ENCODE results near the gene YLPM1. TPM values are rescaled to one million over a fixed set of nuclear protein-coding genes. Genes with fewer than 3 reads are reported as not detected.

The YLPM1 gene
- total and polyA plus RNA-seq, 2 donors (not counting 3 experiments of a cell fraction or from before 2014, with no cell fraction given): 14.9 to 85.7 TPM

- intact Hi-C loops (cut with micrococcal nuclease): loop anchor here (1.0 to 5.0 kb wide), 3 partner anchors 132 to 302 kb away; no protein-coding TSS in a partner anchor
- H3K36me3 ChIP-seq (ENCODE audit: control insufficient read depth in 2 of 2, extremely low read depth in 1 of 2, insufficient read depth in 2 of 2, low read length in 2 of 2): peaks cover 5 to 8% of the 10 kb centered on the region in 2 experiments
- DNase-seq (ENCODE audit: low read depth, low spot score): peak; percentile 76
Measured at GRCh38 chr14:74804219-74804825, 41.2 kb downstream of the YLPM1 start.

More at GRCh38 chr14:74804219-74804825, 41.2 kb downstream of the YLPM1 start:
- Histone ChIP-seq H3K27me3 (ENCODE audit: control insufficient read depth in 2 of 2, insufficient read depth in 2 of 2, low read length in 2 of 2) (no peaks in the 10 kb centered on the region), H3K79me2 (ENCODE audit: control insufficient read depth, insufficient read depth, low read length) (peaks cover 16% of the 10 kb centered on the region), H3K4me2 (ENCODE audit: insufficient read depth, low read length) (no peak overlapping the region), H3K9me3 (replicated peaks; ENCODE audit: control insufficient read depth, insufficient read depth, low read length) (no peaks in the 10 kb centered on the region), H3K4me3 (replicated peaks in 1 of 3; ENCODE audit: insufficient read depth in 1 of 3, low read depth in 1 of 3, low read length in 3 of 3) (no peak overlapping the region), H3K4me1 (ENCODE audit: control insufficient read depth, extremely low read depth, insufficient read depth, low read length) (no peaks in the 10 kb centered on the region), H4K20me1 (replicated peaks; ENCODE audit: control insufficient read depth, extremely low read depth, insufficient read depth, low read length) (no peaks in the 10 kb centered on the region), H3K9me1 (replicated peaks; ENCODE audit: control insufficient read depth, extremely low read depth, insufficient read depth, low read length) (no peaks in the 10 kb centered on the region), H3K9ac (replicated peaks; ENCODE audit: extremely low read depth, insufficient read depth, low read length) (no peak overlapping the region), H3K27ac (ENCODE audit: insufficient read depth, low read depth, low read length) (no peak overlapping the region), H2AFZ (ENCODE audit: low read depth, low read length) (no peak overlapping the region)
- no peak for TF ChIP-seq POLR2AphosphoS5 (IDR thresholded peaks at IDR 0.05; ENCODE audit: insufficient read depth, low read depth, low read length)
- TF ChIP-seq, protein P1, sequence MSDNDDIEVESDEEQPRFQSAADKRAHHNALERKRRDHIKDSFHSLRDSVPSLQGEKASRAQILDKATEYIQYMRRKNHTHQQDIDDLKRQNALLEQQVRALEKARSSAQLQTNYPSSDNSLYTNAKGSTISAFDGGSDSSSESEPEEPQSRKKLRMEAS (IDR thresholded peaks at IDR 0.05; ENCODE audit: insufficient read depth, insufficient read length): no peak
- TF ChIP-seq GATA2 (IDR thresholded peaks at IDR 0.05; ENCODE audit: insufficient read depth, insufficient read length, low read depth, low read length): no peak
- no peak for TF ChIP-seq FOS (IDR thresholded peaks at IDR 0.05; ENCODE audit: borderline replicate concordance, insufficient read depth, low read length)
- TF ChIP-seq, protein P2, sequence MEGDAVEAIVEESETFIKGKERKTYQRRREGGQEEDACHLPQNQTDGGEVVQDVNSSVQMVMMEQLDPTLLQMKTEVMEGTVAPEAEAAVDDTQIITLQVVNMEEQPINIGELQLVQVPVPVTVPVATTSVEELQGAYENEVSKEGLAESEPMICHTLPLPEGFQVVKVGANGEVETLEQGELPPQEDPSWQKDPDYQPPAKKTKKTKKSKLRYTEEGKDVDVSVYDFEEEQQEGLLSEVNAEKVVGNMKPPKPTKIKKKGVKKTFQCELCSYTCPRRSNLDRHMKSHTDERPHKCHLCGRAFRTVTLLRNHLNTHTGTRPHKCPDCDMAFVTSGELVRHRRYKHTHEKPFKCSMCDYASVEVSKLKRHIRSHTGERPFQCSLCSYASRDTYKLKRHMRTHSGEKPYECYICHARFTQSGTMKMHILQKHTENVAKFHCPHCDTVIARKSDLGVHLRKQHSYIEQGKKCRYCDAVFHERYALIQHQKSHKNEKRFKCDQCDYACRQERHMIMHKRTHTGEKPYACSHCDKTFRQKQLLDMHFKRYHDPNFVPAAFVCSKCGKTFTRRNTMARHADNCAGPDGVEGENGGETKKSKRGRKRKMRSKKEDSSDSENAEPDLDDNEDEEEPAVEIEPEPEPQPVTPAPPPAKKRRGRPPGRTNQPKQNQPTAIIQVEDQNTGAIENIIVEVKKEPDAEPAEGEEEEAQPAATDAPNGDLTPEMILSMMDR (IDR thresholded peaks at IDR 0.05; ENCODE audit: extremely low read depth in 1 of 2, insufficient read depth in 1 of 2, low read depth in 1 of 2, low read length in 2 of 2): peak; percentile 66 to 68
- dilution Hi-C loops (cut with MboI; ENCODE audit: extremely low pct_ligation_motif_present, low sequenced_read_pairs): no loop called here
- BruUV-seq (replicated peaks): no TSS peak
- POLR2A ChIA-PET: no interaction called here
- CTCF ChIA-PET: interaction anchor here (0.6 to 6.3 kb wide), 31 partner anchors 8 to 255 kb away, joined by 3 to 202 read pairs (median 4); partner anchors contain the start of genes LTBP2 and YLPM1
- peak; percentile 71 for FAIRE-seq
